Heart left ventricle (tissue), 16 donors: ENCODE results near the gene RAD51B. TPM values are rescaled to one million over a fixed set of nuclear protein-coding genes. Genes with fewer than 3 reads are reported as not detected.

Source experiments
- ATAC-seq, 4 donors: fragments of 200-7000 bp; cut with Tn5 transposase; one replicate each; pipeline ENCODE4 v1.9.1; 2020 to 2022; ENCODE audit warnings: moderate library complexity in 4 of 4, mild to moderate bottlenecking in 3 of 4, moderate number of reproducible peaks in 1 of 4
- DNase-seq, 5 donors: peaks; one replicate each; pipeline ENCODE4 v3.0.0-alpha.2; 2020
- H3K27ac ChIP-seq, 12 donors: fragments of 200-600 bp; sonication (generic) in 4 of 12; one replicate each; pipeline versions ENCODE4 v1.5.0 to v1.8.0; 2016 to 2022; ENCODE audit warnings: mild to moderate bottlenecking in 2 of 12
- H3K27me3 ChIP-seq, 9 donors: fragments of 200-600 bp; sonication (generic) in 2 of 9; one replicate each; pipeline versions ENCODE4 v1.5.1 to v1.8.0; 2016 to 2022; ENCODE audit warnings: mild to moderate bottlenecking in 3 of 9
- H3K36me3 ChIP-seq, 9 donors: fragments of 200-600 bp; sonication (generic) in 2 of 9; one replicate each; pipeline versions ENCODE4 v1.5.0 to v1.8.0; 2018 to 2022; ENCODE audit warnings: mild to moderate bottlenecking in 2 of 9
- H3K4me1 ChIP-seq, 12 donors: fragments of 200-600 bp; sonication (generic) in 4 of 12; one replicate each; pipeline versions ENCODE4 v1.5.0 to v1.8.0; 2016 to 2022; ENCODE audit warnings: mild to moderate bottlenecking in 3 of 12
- H3K4me3 ChIP-seq, 12 donors: fragments of 200-600 bp; sonication (generic) in 4 of 12; one replicate each; pipeline versions ENCODE4 v1.5.0 to v1.8.0; 2017 to 2022; ENCODE audit warnings: mild to moderate bottlenecking in 9 of 12, moderate library complexity in 4 of 12
- H3K9me3 ChIP-seq, 12 donors: fragments of 200-600 bp; sonication (generic) in 4 of 12; one replicate each; pipeline versions ENCODE4 v1.5.0 to v1.8.0; 2016 to 2022; ENCODE audit warnings: mild to moderate bottlenecking in 1 of 12
- CTCF ChIP-seq, 12 donors: fragments of 200-600 bp; sonication (generic) in 4 of 12; IDR thresholded peaks; one replicate each; pipeline versions ENCODE4 v1.5.0 to v1.8.0; 2018 to 2022; ENCODE audit warnings: antibody characterized with exemption in 12 of 12, mild to moderate bottlenecking in 5 of 12
- POLR2A ChIP-seq, 2 donors: fragments of 450-650 bp; IDR thresholded peaks; one replicate each; pipeline ENCODE4 v1.6.1; 2017; ENCODE audit warnings: antibody characterized with exemption in 2 of 2, mild to moderate bottlenecking in 2 of 2, moderate library complexity in 2 of 2
- WGBS, 4 donors: extraction: QIAGEN DNeasy Blood & Tissue Kit in 2 of 4; methylation state at CpG; one replicate each; pipeline versions ENCODE4 v1.1.5 to v1.1.7; 2013 to 2018; 5-methylcytosine and 5-hydroxymethylcytosine counted together
- intact Hi-C, 10 donors: fragments of 100-400 bp; cut with DNase I; formaldehyde crosslinking; loops; one replicate each; pipeline versions ENCODE4 v1.11.1 to v1.14.2; 2022
- polyA plus RNA-seq, 2 donors: library from polyadenylated mRNA; stranded (reverse); fragments of 200-250 nt; gene quantifications; one replicate each; pipeline ENCODE4 v1.2.3, GENCODE V29; 2013
- total RNA-seq, 9 donors: library from RNA; depleted of rRNA in 2 of 9; stranded (reverse); fragments of >200 nt in 2 of 9; fragmentation: NEBNext Ultra II Directional in 3 of 9; extraction: Animal tissue kit (Norgen Biotek cat#: 25700) in 3 of 9; gene quantifications; one replicate each; pipeline versions ENCODE4 v1.1.0 to v1.2.4, GENCODE V29; 2016 to 2023
- donor health status: ischemic (EF 13 %, LVEDD 7.1; RV severe dilation, severe dysfunction).
- donor health status: healthy with polysubstance abuse.
- donor health status: DM: no; HTN: yes; CAD: no.
- donor health status: DM: no; HTN: no; CAD: no.
- donor health status: ischemic (EF 25% LVEDD 6.9; RV normal size, moderate dysfunction).
- donor health status: ischemic (EF 25% LVEDD 5.7; RV mildly dilated, moderate dysfunction).
- donor health status: healthy.
- donor health status: DM: yes; HTN: yes; CAD: no.
- donor health status: ischemic (EF 35%, LVEDD 5.7; RV mildly dilated, moderate dysfunction).
- donor health status: nonischemic (EF 11% LVEDD 7.7; RV severe dilation, severe dysfunction).
- donor health status: DM: yes; HTN: yes; CAD: no.
- donor health status: PGD.
- donor health status: ischemic (EF 29% LVEDD 5.4; RV normal size, mild dysfunction).
- donor health status: nonischemic (EF 23%, LVEDD 6.1; RV moderate dilation, normal function).

RAD51B gene
- total and polyA plus RNA-seq, 11 donors = 1.3 to 11.3 (median 3.2) TPM

- peaks cover 0 to 84% (median 52%) of the 10 kb centered on the region in 12 donors for H3K4me1 ChIP-seq
- H3K4me3 ChIP-seq = no peak overlapping the region
- ATAC-seq = no peak
- H3K36me3 ChIP-seq = no peaks in the 10 kb centered on the region
- DNase-seq = no peak
- H3K27me3 ChIP-seq = no peaks in the 10 kb centered on the region
- TF ChIP-seq CTCF (IDR thresholded peaks at IDR 0.05) (peak in 2 of 12 donors; percentile 13 to 20), POLR2A (IDR thresholded peaks at IDR 0.05) (no peak)
- peak overlapping the region; percentile 15 to 74 (median 51) for H3K27ac ChIP-seq
- WGBS, 4 donors = 68 to 76% (median 74%) methylated on average over 5 of the region's 5 CpGs
- intact Hi-C loops = loop anchor here in 8 of 10 donors (5.0 to 10.0 kb wide), 9 partner anchors 128 to 578 kb away; partner anchors contain the start of gene ZFP36L1 (in 4 of the 8)
- H3K9me3 ChIP-seq = peaks cover 0 to 4% (median 0%) of the 10 kb centered on the region in 12 donors
Measured at GRCh38 chr14:68522510-68523325, 703.1 kb downstream of the RAD51B start.

- Histone ChIP-seq H3K27me3 (no peaks in the 10 kb centered on the region), H3K4me3 (no peak overlapping the region), H3K9me3 (peaks cover 0 to 4% (median 0%) of the 10 kb centered on the region in 12 donors), H3K27ac (peak overlapping the region in 10 of 12 donors; percentile 15 to 74 (median 51)), H3K4me1 (peaks cover 0 to 84% (median 49%) of the 10 kb centered on the region in 12 donors), H3K36me3 (no peaks in the 10 kb centered on the region)
- no peak for DNase-seq
- no peak for ATAC-seq
- TF ChIP-seq POLR2A (IDR thresholded peaks at IDR 0.05) (no peak), CTCF (IDR thresholded peaks at IDR 0.05) (no peak)
- intact Hi-C loops = loop anchor here in 8 of 10 donors (5.0 to 10.0 kb wide), 9 partner anchors 128 to 578 kb away; partner anchors contain the start of gene ZFP36L1 (in 4 of the 8)
- 90 to 95% (median 91%) methylated on average over 4 of the region's 4 CpGs for WGBS, 4 donors
Measured at GRCh38 chr14:68523326-68523610, 703.7 kb downstream of the RAD51B start.

GRCh38 chr14:68523989-68524725, 704.6 kb downstream of the RAD51B start:
- intact Hi-C loops = loop anchor here in 8 of 10 donors (5.0 to 10.0 kb wide), 9 partner anchors 129 to 579 kb away; partner anchors contain the start of gene ZFP36L1 (in 4 of the 8)
- H3K4me1 ChIP-seq = peaks cover 0 to 76% (median 41%) of the 10 kb centered on the region in 12 donors
- TF ChIP-seq CTCF (IDR thresholded peaks at IDR 0.05) = peak in 10 of 12 donors; percentile 21 to 61 (median 48)
- TF ChIP-seq POLR2A (IDR thresholded peaks at IDR 0.05) = no peak

More at GRCh38 chr14:68523989-68524725, 704.6 kb downstream of the RAD51B start:
- DNase-seq (peak in 1 of 5 donors; percentile 40), ATAC-seq (peak in 3 of 4 donors; percentile 58 to 61 (median 59))
- 75 to 81% (median 78%) methylated on average over 12 of the region's 12 CpGs for WGBS, 4 donors
- Histone ChIP-seq H3K27ac (peak overlapping the region in 6 of 12 donors; percentile 6 to 74 (median 44)), H3K27me3 (no peaks in the 10 kb centered on the region), H3K36me3 (no peaks in the 10 kb centered on the region), H3K4me3 (no peak overlapping the region), H3K9me3 (peaks cover 0 to 5% (median 0%) of the 10 kb centered on the region in 12 donors)
